Prostate gland (tissue), 2 donors: ENCODE results near the gene INPP5K. TPM values are rescaled to one million over a fixed set of nuclear protein-coding genes. Genes with fewer than 3 reads are reported as not detected.

Experiments used
- DNase-seq: peaks from one replicate; pipeline ENCODE4 v3.0.0-alpha.2; 2019; ENCODE audit warnings: low spot score
- H3K27ac ChIP-seq, 2 donors: fragments of 200-600 bp; sonication (generic); 2 replicates each; pipeline ENCODE4 v1.5.1; 2017 to 2019
- H3K27me3 ChIP-seq: fragments of 200-600 bp; sonication (generic); replicated peaks from 2 replicates; pipeline ENCODE4 v1.5.1; 2019; ENCODE audit not compliant: insufficient read depth
- H3K36me3 ChIP-seq, 2 donors: fragments of 200-600 bp; sonication (generic); 1 replicate in 1 of 2; 2 replicates in 1 of 2; pipeline versions ENCODE4 v1.5.1 to v1.8.1; 2017 to 2019
- H3K4me1 ChIP-seq: fragments of 200-600 bp; sonication (generic); replicated peaks from 2 replicates; pipeline ENCODE4 v1.5.1; 2019
- H3K4me3 ChIP-seq, 2 donors: fragments of 200-600 bp; sonication (generic); 2 replicates each; pipeline ENCODE4 v1.5.1; 2017 to 2019
- H3K9me3 ChIP-seq: fragments of 200-600 bp; sonication (generic); 2 replicates; pipeline ENCODE4 v1.5.1; 2017
- CTCF ChIP-seq, 4 experiments: fragments of 200-600 bp in 2 of 4; fragments of 450-650 bp in 2 of 4; sonication (generic) in 2 of 4; IDR thresholded peaks; 1 replicate in 3 of 4; 2 replicates in 1 of 4; pipeline ENCODE4 v1.5.1; 2016 to 2019; ENCODE audit warnings: antibody characterized with exemption in 4 of 4, mild to moderate bottlenecking in 2 of 4, moderate library complexity in 2 of 4
- POLR2A ChIP-seq: fragments of 450-650 bp; IDR thresholded peaks from one replicate; pipeline ENCODE4 v1.6.1; 2016; ENCODE audit warnings: antibody characterized with exemption, mild to moderate bottlenecking
- POLR2AphosphoS5 ChIP-seq: sonication (generic); formaldehyde crosslinking; IDR thresholded peaks from one replicate; pipeline ENCODE4 v1.6.1; 2017; ENCODE audit warnings: antibody characterized with exemption
- WGBS: methylation state at CpG from one replicate; pipeline ENCODE4 v1.1.5; 2018; 5-methylcytosine and 5-hydroxymethylcytosine counted together
- intact Hi-C: fragments of 100-400 bp; cut with DNase I; formaldehyde crosslinking; loops from one replicate; pipeline ENCODE4 v1.14.2; 2022
- total RNA-seq, 2 donors: library from RNA; depleted of rRNA; stranded (reverse); fragments of >200 nt; gene quantifications; one replicate each; pipeline ENCODE4 v1.1.0, GENCODE V29; 2016

The INPP5K gene
- total RNA-seq, 2 donors from 2014 or later, result 82.7 to 87.4 TPM

GRCh38 chr17:1498233-1498632 is 18.2 kb downstream of the INPP5K start:
- TF ChIP-seq POLR2A, result no peak
- no peak for TF ChIP-seq CTCF (IDR thresholded peaks at IDR 0.05)
- TF ChIP-seq POLR2AphosphoS5, result no peak
- H3K27ac ChIP-seq, result no peak overlapping the region
- H3K36me3 ChIP-seq, result no peaks in the 10 kb centered on the region

GRCh38 chr17:1497831-1498230 is 18.6 kb downstream of the INPP5K start:
- H3K27ac ChIP-seq, result no peak overlapping the region
- peaks cover 7% of the 10 kb centered on the region for H3K4me1 ChIP-seq
- no peaks in the 10 kb centered on the region for H3K9me3 ChIP-seq
- TF ChIP-seq CTCF (IDR thresholded peaks at IDR 0.05), result no peak
- TF ChIP-seq POLR2A, result no peak
- no peak for TF ChIP-seq POLR2AphosphoS5
- WGBS, result 91% methylated on average over 15 of the region's 15 CpGs
- DNase-seq, result no peak
- H3K4me3 ChIP-seq, result no peak overlapping the region
- intact Hi-C loops, result no loop called here
- no peaks in the 10 kb centered on the region for H3K27me3 ChIP-seq
- H3K36me3 ChIP-seq, result no peaks in the 10 kb centered on the region

More at GRCh38 chr17:1498233-1498632, 18.2 kb downstream of the INPP5K start:
- intact Hi-C loops, result no loop called here
- WGBS, result 82% methylated on average over 2 of the region's 2 CpGs
- H3K27me3 ChIP-seq, result no peaks in the 10 kb centered on the region
- DNase-seq, result no peak
- peaks cover 7% of the 10 kb centered on the region for H3K4me1 ChIP-seq
- H3K4me3 ChIP-seq, result no peak overlapping the region
- H3K9me3 ChIP-seq, result no peaks in the 10 kb centered on the region

DNA sequence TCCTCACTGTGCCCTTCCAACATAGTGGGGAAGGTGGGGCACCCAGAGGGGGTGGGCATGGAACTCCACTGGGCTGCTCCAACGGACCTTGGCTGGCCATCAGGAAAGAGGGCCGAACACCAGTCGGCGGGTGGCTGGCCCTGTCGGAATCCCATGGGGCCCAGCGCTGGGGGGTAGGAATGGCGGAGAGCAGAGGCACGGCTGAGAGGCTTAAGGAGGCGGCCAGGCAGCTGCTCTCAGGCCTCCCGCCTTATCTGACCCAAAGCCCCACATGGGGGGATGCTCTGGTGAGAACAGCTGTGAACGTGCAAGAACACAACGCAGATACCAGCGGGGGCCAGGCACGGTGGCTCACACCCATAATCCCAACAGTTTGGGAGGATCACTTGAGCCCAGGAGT is 19.5 kb downstream of the INPP5K start:
- Histone ChIP-seq H3K4me3 (no peak overlapping the region), H3K9me3 (no peaks in the 10 kb centered on the region), H3K4me1 (peaks cover 7% of the 10 kb centered on the region), H3K27me3 (no peaks in the 10 kb centered on the region), H3K36me3 (no peaks in the 10 kb centered on the region), H3K27ac (no peak overlapping the region)
- WGBS, result 93% methylated on average over 14 of the region's 14 CpGs
- no peak for DNase-seq
- TF ChIP-seq POLR2A (no peak), CTCF (IDR thresholded peaks at IDR 0.05) (no peak), POLR2AphosphoS5 (no peak)
- intact Hi-C loops, result no loop called here

DNA sequence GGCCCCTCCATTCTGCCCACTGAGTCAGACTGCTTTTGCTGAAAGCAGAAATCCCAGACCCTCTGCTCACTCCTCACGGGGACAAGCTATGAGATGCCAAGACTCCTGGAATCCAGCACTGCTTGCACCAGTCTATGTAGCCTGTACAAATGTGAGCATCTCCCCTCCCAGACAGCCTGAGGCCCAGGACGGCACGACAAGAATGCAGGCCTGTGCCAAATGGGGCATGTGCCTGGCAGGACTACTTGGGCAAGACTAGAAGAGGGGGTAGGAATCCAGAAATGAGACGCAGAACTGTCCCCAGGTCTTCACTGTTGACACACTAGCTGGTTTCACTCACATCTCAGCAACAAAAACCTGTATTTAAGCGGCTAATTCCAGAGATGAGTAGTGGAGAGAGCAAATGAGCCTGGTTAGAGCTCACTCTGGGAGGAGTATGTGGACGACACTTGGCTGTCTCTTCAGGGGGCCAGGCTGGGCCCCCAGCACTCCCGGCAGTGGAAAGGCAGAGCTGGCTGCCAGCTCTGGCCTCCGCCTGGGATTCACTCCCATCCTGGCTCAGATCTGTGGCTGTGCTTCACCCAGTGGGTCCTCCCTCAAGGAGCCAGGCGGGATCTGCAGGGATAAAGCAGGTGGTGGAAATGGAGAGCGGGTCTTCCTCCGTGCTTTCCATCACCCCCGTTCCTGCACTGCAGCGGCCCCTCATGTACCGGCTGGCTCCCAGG is 21.0 kb downstream of the INPP5K start:
- Histone ChIP-seq H3K36me3 (no peaks in the 10 kb centered on the region), H3K4me1 (peaks cover 10% of the 10 kb centered on the region), H3K27ac (peak overlapping the region; percentile 63 to 76), H3K4me3 (no peak overlapping the region), H3K9me3 (no peaks in the 10 kb centered on the region), H3K27me3 (no peaks in the 10 kb centered on the region)
- intact Hi-C loops, result no loop called here
- DNase-seq, result peak; percentile 84
- TF ChIP-seq POLR2A (no peak), CTCF (IDR thresholded peaks at IDR 0.05) (no peak), POLR2AphosphoS5 (peak; percentile 93)
- 56% methylated on average over 12 of the region's 14 CpGs for WGBS

DNA sequence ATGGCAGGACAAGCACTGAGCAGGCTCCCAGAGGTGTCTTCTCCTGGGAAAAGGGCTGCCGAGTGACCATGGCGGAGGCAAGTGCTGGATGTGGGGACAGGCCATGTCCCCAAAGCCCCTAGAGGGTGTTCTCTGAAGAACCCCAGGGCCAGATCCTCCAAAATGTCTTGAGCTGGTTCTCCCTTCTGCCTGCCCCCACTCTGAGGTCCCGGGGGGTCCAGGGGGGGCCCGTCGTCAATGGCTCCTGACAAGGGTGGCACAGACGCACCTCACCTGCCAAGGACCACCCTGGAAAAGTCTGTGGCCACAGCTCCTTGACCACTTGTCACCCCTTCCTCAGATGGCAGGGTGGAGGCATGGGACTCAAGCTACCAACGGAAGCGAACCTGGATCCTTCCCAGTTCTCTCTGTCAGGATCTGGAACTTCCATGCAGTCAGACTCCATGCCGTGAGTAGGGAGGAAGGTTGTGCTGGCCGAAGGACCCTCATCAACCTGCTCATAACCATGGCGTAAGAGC is 21.6 kb downstream of the INPP5K start:
- intact Hi-C loops, result no loop called here
- Histone ChIP-seq H3K36me3 (no peaks in the 10 kb centered on the region), H3K4me1 (peaks cover 11% of the 10 kb centered on the region), H3K9me3 (no peaks in the 10 kb centered on the region), H3K27ac (peak overlapping the region; percentile 63 to 76), H3K4me3 (no peak overlapping the region), H3K27me3 (no peaks in the 10 kb centered on the region)
- TF ChIP-seq CTCF (IDR thresholded peaks at IDR 0.05) (no peak), POLR2A (no peak), POLR2AphosphoS5 (no peak)
- no peak for DNase-seq
- WGBS, result 78% methylated on average over 11 of the region's 11 CpGs
